HL-60 (cell line): ENCODE data around the gene GALNT7.

Source experiments
- DNase-seq, 2 experiments: peaks; one replicate each; pipeline ENCODE4 v3.0.0-alpha.2; 2010 to 2020; ENCODE audit warnings: low read depth in 1 of 2, low spot score in 1 of 2
- H3K27ac ChIP-seq: fragments of 250-450 bp; sonication (Bioruptor Pico); replicated peaks from 2 replicates; pipeline ENCODE4 v1.5.1; 2020; ENCODE audit warnings: mild to moderate bottlenecking, moderate library complexity
- H3K27me3 ChIP-seq: fragments of 250-450 bp; sonication (Bioruptor Pico); 2 replicates; pipeline ENCODE4 v1.5.1; 2021; ENCODE audit warnings: mild to moderate bottlenecking, moderate library complexity; ENCODE audit not compliant: insufficient read depth, poor library complexity, severe bottlenecking
- H3K4me3 ChIP-seq: replicated peaks from 2 replicates; pipeline ENCODE4 v1.5.1; 2011; ENCODE audit warnings: mild to moderate bottlenecking, control low read depth, low read length; ENCODE audit not compliant: insufficient read depth
- GABPA ChIP-seq: IDR thresholded peaks from 2 replicates; pipeline ENCODE4 v1.6.1; 2012; ENCODE audit warnings: low read depth
- POLR2AphosphoS5 ChIP-seq: IDR thresholded peaks from 2 replicates; pipeline ENCODE4 v1.6.1; 2012; ENCODE audit warnings: low read depth
- SPI1 ChIP-seq: IDR thresholded peaks from 2 replicates; pipeline ENCODE4 v1.6.1; 2012; ENCODE audit warnings: low read depth, mild to moderate bottlenecking, borderline replicate concordance
- TF ChIP-seq, protein P1 (sequence below): IDR thresholded peaks from 2 replicates; pipeline ENCODE4 v1.6.1; 2012; ENCODE audit warnings: low read depth; ENCODE audit not compliant: insufficient replicate concordance
- TF ChIP-seq, protein P2 (sequence below): IDR thresholded peaks from one replicate; pipeline ENCODE4 v1.5.1; 2011; ENCODE audit warnings: low read length, control low read depth, inconsistent platforms; ENCODE audit not compliant: insufficient read depth

The GALNT7 gene

DNA sequence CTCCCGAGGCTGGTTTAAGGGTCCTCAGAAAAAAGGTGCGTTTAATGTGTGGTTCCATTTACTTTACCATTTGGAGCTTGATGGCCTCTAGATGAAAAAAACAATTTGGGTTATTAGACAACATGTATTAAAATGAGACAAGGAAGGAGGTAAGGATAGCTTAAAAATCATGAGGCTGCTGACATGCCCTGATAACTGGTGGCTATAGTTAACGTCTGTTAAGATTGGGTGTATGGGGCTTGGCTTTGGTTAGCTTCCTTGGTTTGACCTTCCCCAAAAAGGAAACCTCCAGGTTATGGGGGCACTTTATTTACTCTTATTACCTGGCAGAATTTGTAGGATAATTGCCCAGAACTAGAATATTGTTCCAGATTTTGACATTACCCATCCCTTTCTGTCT is 114.0 kb downstream of the GALNT7 start:
- DNase-seq: no peak
- Histone ChIP-seq H3K27me3 (no peaks in the 10 kb centered on the region), H3K4me3 (no peak overlapping the region), H3K27ac (peak overlapping the region; percentile 89)
- TF ChIP-seq, protein P1, sequence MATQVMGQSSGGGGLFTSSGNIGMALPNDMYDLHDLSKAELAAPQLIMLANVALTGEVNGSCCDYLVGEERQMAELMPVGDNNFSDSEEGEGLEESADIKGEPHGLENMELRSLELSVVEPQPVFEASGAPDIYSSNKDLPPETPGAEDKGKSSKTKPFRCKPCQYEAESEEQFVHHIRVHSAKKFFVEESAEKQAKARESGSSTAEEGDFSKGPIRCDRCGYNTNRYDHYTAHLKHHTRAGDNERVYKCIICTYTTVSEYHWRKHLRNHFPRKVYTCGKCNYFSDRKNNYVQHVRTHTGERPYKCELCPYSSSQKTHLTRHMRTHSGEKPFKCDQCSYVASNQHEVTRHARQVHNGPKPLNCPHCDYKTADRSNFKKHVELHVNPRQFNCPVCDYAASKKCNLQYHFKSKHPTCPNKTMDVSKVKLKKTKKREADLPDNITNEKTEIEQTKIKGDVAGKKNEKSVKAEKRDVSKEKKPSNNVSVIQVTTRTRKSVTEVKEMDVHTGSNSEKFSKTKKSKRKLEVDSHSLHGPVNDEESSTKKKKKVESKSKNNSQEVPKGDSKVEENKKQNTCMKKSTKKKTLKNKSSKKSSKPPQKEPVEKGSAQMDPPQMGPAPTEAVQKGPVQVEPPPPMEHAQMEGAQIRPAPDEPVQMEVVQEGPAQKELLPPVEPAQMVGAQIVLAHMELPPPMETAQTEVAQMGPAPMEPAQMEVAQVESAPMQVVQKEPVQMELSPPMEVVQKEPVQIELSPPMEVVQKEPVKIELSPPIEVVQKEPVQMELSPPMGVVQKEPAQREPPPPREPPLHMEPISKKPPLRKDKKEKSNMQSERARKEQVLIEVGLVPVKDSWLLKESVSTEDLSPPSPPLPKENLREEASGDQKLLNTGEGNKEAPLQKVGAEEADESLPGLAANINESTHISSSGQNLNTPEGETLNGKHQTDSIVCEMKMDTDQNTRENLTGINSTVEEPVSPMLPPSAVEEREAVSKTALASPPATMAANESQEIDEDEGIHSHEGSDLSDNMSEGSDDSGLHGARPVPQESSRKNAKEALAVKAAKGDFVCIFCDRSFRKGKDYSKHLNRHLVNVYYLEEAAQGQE: no peak
- TF ChIP-seq GABPA (no peak), SPI1 (no peak), POLR2AphosphoS5 (no peak)
- TF ChIP-seq, protein P2, sequence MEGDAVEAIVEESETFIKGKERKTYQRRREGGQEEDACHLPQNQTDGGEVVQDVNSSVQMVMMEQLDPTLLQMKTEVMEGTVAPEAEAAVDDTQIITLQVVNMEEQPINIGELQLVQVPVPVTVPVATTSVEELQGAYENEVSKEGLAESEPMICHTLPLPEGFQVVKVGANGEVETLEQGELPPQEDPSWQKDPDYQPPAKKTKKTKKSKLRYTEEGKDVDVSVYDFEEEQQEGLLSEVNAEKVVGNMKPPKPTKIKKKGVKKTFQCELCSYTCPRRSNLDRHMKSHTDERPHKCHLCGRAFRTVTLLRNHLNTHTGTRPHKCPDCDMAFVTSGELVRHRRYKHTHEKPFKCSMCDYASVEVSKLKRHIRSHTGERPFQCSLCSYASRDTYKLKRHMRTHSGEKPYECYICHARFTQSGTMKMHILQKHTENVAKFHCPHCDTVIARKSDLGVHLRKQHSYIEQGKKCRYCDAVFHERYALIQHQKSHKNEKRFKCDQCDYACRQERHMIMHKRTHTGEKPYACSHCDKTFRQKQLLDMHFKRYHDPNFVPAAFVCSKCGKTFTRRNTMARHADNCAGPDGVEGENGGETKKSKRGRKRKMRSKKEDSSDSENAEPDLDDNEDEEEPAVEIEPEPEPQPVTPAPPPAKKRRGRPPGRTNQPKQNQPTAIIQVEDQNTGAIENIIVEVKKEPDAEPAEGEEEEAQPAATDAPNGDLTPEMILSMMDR: no peak

DNA sequence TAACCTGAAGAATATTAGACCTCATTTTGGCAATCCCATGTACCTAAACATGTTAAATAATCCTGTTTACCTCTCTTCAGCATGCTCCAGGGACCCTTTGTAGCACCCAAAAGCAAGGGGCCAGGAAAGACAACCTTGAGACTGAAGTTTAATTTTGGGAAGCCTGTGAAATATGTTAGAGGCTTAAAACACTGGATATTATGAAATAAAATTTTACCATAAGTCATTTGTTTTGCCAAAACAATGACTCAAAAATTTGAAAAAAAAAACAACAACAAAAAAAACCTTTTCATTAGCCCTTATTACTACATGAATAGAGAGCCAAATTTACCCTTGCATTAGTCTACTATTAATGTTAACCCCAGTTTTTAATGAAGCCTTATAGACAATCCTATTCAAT is 115.9 kb downstream of the GALNT7 start:
- Histone ChIP-seq H3K27me3 (no peaks in the 10 kb centered on the region), H3K27ac (no peak overlapping the region), H3K4me3 (no peak overlapping the region)
- DNase-seq: no peak
- TF ChIP-seq POLR2AphosphoS5 (no peak), SPI1 (no peak), GABPA (no peak)
- TF ChIP-seq, protein P1: no peak
- TF ChIP-seq, protein P2: no peak

DNA sequence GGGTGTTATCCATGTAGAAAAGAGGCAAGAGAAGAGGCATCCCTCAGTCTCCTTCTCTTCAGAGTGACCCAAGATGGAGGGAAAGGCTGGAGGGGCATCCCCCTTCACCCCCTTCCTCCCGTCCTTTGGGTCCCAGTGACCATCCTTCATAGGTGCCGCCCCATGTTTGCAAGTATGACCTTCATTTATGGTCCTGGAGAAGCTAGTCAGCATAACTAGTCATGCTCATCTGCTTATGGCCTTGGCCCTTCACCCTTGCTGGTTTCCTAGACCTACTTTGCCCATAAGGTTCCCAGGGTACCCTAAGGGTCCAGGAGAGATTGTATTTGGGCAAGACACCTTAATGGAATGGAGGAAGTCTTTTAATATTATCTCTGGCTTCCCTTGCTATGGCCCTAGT is 118.9 kb downstream of the GALNT7 start:
- no peak for DNase-seq
- TF ChIP-seq GABPA (no peak), POLR2AphosphoS5 (no peak), SPI1 (no peak)
- TF ChIP-seq, protein P1: no peak
- TF ChIP-seq, protein P2: no peak
- no peaks in the 10 kb centered on the region for H3K27me3 ChIP-seq
- no peak overlapping the region for H3K4me3 ChIP-seq
- no peak overlapping the region for H3K27ac ChIP-seq
